GM11168 (cell line): ENCODE measurements around the gene PRR18.

ENCODE experiments used
- in situ Hi-C: fragments of 300-500 bp; cut with MboI; formaldehyde crosslinking; loops from one replicate; pipeline ENCODE4 v1.12.0; 2022; ENCODE audit warnings: low sequenced_read_pairs; ENCODE audit not compliant: unreplicated experiment

The PRR18 gene

GRCh38 chr6:166278579-166279392, 29.4 kb downstream of the PRR18 start:
- in situ Hi-C loops, result loop anchor here (5.0 kb wide), 1 partner anchor 124 kb away; no protein-coding TSS in a partner anchor

GRCh38 chr6:166277892-166278578, 30.2 kb downstream of the PRR18 start:
- in situ Hi-C loops, result loop anchor here (5.0 kb wide), 1 partner anchor 124 kb away; no protein-coding TSS in a partner anchor

- in situ Hi-C loops, result loop anchor here (5.0 kb wide), 1 partner anchor 125 kb away; no protein-coding TSS in a partner anchor
These were observed 31.2 kb downstream of the PRR18 start for GRCh38 chr6:166277018-166277417.

- in situ Hi-C loops, result loop anchor here (5.0 kb wide), 1 partner anchor 127 kb away; no protein-coding TSS in a partner anchor
These were observed 32.5 kb downstream of the PRR18 start for GRCh38 chr6:166275714-166276166.

- in situ Hi-C loops, result loop anchor here (5.0 kb wide), 1 partner anchor 127 kb away; no protein-coding TSS in a partner anchor
These were observed 33.3 kb downstream of the PRR18 start for GRCh38 chr6:166274739-166275370.

- in situ Hi-C loops, result no loop called here
These were observed 34.0 kb downstream of the PRR18 start for GRCh38 chr6:166274163-166274562.

- in situ Hi-C loops, result no loop called here
These were observed 36.8 kb downstream of the PRR18 start for GRCh38 chr6:166271376-166271765.

- in situ Hi-C loops, result no loop called here
These were observed 37.4 kb downstream of the PRR18 start for GRCh38 chr6:166270706-166271375.

- in situ Hi-C loops, result no loop called here
These were observed 38.7 kb downstream of the PRR18 start for GRCh38 chr6:166269301-166270039.

GRCh38 chr6:166268431-166268830, 39.8 kb downstream of the PRR18 start:
- in situ Hi-C loops, result no loop called here

GRCh38 chr6:166267526-166267925, 40.7 kb downstream of the PRR18 start:
- in situ Hi-C loops, result no loop called here

GRCh38 chr6:166266336-166266735, 41.9 kb downstream of the PRR18 start:
- in situ Hi-C loops, result no loop called here

GRCh38 chr6:166262743-166263515, 45.3 kb downstream of the PRR18 start:
- in situ Hi-C loops, result no loop called here

GRCh38 chr6:166259296-166259977, 48.8 kb downstream of the PRR18 start:
- in situ Hi-C loops, result no loop called here

- in situ Hi-C loops, result no loop called here
These were observed 49.3 kb downstream of the PRR18 start for GRCh38 chr6:166258854-166259276.

GRCh38 chr6:166257911-166258318, 50.3 kb downstream of the PRR18 start:
- in situ Hi-C loops, result no loop called here
